GM21786 (cell line): ENCODE measurements around the gene ANXA2.
"Not testable (repeated sequence)": the region's sequence is repeated elsewhere in the genome, so short reads cannot be mapped to it uniquely, and the experiment has no call there.

Experiments used
- ATAC-seq: cut with Tn5 transposase; IDR thresholded peaks from one replicate; pipeline ENCODE4 v1.9.1; 2021; ENCODE audit not compliant: unreplicated experiment

ANXA2 gene

DNA sequence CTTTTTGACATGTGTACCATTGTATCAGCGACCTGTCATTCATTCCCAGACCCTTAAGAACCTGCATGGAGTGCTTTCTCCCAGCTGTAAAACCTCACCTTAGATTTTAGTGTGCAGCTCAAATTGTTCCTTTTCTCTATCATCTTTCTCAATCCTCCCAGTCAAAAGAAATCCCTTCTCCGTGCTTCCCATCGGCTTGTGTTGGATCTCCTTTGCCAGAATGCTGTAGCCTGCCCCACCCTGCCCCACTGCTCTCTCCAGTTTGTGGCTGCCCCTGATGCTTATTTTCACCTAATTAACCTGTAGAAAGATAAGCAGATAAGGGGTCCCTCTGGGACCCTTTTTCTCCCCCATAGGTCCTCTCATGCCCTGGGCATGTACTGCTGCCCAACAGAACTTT is 51.1 kb downstream of the ANXA2 start:
- no peak for ATAC-seq

DNA sequence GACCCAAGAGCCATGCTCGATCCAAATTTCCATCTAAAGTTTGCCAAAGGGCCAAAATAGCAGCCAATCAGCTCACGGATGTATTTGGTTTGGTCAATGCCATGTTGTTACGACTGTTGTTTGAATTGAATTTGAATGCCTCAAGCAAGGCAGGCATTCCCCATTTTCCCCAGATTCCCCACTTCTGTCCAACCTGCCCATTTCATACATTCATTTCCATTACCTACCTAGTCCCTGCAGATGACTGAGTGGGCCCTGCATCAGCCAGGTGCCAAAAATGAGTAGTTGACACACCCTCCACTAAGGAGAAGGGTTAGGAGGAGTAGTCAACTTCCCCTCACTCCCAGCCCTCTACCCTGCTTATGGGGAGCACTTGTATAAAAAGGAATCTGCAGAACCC is 51.7 kb downstream of the ANXA2 start:
- ATAC-seq, result no peak

DNA sequence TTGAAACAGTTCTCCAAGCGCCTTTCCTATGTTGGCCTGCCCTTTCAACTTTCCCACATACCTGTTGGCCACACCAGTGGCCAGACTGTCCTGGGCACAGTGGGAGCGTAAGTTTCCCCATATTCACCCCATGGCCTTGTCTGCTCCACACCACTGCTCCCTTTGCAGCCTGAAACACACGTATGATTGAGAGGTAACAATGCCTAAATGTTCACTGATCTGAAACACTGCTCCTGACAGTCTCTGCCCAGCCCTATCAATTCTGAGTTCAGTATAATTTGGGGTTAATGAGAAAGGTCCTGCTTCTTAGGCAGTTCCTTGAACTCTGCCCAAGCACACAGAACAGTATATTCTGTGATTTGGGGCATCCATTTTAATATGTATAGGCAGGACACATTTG is 52.2 kb downstream of the ANXA2 start:
- ATAC-seq, result no peak

DNA sequence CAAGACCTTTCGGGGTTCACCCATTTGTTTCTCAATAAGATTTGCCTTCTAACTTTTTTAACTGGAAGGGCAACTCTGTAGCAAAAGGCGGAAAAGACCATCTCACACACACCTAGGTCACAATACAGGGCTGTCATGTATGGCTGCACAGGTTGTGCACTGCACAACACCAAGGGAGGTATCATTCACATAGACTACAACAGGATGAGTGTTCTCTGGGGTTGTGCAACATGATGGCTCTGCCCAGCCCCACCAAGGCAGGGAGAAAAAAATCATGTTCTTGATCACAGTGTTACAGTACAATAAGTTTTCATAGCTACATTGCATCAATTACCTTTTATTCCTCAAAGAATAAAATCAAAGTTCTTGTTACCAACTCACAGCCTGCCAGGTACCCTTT is 52.8 kb downstream of the ANXA2 start:
- no peak for ATAC-seq

DNA sequence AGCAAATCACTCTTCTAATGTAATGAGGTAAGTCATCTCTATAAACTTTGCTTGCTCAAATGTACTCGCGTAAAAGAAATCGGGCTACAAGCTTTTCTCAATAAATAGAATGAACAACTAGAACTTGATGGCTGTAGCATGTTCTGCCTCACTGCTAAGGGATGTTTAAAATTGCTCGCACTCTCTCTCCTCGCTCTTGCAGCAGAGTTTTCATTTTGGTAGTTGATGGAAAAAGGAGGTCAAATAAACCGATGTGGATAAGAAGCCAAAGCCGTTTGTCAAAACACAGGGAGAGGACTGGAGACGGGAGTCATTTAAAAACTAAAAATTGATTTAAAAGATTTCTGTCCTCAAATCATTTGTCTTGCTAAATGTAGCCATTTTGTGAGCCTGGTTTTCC is 53.3 kb downstream of the ANXA2 start:
- ATAC-seq, result no peak

DNA sequence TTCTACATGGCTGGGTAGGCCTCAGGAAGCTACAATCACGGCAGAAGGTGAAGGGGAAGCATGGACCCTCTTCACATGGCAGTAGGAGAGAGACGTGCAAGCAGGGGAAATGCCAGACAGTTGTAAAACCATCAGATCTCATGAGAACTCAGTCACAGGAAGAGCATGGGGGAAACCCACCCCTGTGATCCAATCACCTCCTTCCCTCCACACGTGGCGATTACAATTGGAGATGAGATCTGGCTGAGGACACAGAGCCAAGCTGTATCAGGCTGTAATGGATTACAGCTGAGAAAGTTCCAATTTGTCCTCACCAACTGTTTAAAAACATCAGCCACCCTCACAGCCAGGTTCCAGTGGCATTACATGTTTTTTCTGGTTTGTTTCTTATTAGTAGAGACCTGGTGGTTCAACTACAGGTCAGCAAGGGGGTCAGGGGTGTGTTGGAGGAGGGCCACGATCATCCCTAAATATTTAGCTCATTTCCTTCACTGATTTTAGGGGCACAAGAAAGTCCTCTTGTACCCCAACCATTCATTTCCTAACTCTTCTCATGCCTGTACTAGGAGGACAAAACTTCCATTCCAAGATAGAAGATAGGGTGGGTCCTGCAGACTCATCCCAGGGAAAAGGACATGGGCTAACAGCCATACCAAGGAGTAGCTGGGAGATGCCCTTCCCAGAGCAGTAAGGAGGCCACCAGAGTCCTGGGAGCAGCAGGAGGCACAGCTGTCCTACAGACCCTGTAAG is 54.4 kb downstream of the ANXA2 start:
- no peak for ATAC-seq

DNA sequence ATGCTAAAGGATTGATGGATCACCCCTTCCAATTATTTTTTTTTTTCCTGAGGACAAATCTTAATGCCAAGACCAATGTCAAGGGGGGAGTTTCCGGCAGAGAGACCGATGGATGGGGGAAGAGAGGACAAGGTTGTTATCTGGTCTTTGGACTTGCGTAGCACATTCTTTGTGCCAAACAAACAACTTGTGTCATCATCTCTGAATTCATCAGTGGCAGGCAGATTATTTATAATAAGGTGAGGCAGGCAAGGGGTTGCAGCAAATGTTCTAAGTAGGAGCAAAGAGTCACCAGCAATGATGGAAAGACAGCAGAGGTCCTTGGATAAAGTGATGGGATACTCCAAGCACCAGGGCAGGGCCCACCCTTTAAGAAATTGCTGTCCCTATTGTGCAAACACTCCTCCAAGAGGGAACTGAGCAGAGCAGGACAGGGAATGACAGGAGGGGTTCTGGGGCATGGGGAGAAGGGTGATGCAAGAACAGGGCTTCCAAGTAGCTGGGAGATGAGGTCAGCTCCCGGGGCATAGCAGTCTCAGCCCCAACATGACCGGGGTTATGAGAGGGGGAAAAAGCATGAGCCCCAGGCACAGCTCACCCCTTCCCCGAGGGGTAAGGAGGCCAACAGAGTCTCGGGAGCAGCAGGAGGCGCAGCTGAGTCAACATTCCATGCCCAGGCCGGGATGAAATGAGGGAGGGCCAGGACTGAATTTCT is 57.4 kb downstream of the ANXA2 start:
- ATAC-seq, result no peak

DNA sequence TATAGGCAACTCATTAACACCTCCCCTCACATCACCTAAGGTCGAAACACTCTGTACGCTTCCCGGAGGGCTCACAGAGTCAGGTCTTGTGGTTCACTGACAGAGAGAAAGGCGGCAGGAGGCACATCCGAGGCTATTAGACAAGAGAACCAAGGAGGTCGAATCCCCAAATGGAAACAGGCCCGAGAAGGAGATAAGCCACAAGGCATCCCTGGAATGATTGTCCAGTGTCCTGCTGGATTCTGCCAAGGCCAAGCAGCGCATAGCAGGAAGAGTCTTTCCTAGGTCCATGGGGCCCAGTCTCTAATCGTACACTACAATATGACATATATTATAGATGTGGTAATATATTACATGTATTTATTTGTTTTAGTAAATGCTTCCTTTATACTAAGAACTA is 58.5 kb downstream of the ANXA2 start:
- no peak for ATAC-seq

DNA sequence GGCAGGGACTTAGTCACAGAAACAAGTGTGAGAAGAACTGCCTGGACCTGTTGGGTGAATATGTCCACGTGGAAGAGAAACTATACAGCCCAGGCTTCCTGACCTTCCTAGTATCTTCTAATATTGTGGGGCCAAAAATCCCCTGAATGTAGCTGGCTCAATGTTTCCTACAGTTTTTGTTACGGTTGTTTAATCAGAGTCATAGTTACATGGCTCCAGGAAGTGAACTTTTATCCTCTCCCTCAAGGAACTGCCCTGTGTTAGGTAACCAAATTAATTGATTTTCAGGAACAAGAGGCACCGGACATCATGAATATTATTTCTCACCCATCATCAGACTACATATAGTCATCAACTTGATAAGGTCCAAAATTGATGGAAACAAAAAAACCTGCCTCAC is 59.0 kb downstream of the ANXA2 start:
- ATAC-seq, result no peak

DNA sequence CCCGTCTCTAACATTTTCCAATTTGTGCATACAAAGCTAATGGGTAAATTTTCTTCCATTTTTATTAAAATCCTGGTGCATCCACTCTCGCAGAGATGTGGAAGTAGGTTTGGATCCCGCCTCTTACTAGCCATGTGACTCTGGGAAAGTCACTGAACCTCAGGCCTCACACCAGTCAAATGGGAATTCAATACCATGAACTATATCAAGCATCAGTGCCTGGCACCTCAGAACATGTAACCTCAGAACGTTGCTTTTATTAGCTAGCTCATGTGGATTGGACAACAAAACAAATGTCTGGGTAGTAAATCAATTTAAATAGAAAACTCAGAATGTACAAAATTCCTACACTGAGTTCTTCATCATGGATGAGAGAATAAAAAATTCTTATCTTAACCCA is 60.7 kb downstream of the ANXA2 start:
- no peak for ATAC-seq

DNA sequence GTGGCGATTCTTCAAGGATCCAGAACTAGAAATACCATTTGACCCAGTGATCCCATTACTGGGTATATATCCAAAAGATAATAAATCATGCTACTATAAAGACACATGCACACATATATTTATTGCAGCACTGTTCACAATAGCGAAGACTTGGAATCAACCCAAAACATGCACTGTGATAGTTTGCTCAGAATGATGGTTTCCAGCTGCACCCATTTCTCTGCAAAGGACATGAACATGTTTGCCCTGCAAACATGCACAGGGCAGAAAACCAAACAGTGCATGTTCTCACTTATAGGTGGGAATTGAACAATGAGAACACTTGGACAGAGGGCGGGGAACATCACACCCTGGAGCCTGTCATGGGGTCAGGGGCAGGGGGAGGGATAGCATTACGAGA is 62.5 kb downstream of the ANXA2 start:
- not testable (repeated sequence) for ATAC-seq

DNA sequence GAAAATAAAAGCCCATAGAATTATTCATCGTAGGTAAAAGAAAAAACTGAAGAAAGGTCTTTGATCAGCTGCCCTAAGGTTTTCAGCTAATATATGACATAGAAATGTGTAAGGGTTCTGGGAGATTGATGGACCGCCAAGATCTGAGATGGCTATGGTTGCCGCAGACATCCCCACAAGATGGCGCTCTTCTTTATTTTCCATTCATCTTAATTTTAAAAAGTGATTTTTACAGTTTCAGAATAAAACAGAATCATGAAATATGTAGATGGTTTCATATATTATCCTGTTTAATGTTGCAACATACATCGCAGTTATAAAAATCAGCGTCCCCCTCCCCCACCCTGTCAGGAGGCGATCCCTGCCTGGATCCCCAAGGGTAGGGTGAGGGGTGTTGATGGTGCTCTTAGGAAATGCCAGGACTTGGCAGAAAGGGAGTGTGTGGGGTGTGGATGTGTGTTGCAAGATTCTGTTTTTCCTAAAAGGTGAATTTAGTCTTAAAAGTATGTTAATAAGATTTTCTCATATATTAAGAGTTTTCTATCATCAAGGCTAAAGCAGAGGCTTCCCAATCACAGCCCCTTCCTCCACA is 68.8 kb downstream of the ANXA2 start:
- no peak for ATAC-seq

DNA sequence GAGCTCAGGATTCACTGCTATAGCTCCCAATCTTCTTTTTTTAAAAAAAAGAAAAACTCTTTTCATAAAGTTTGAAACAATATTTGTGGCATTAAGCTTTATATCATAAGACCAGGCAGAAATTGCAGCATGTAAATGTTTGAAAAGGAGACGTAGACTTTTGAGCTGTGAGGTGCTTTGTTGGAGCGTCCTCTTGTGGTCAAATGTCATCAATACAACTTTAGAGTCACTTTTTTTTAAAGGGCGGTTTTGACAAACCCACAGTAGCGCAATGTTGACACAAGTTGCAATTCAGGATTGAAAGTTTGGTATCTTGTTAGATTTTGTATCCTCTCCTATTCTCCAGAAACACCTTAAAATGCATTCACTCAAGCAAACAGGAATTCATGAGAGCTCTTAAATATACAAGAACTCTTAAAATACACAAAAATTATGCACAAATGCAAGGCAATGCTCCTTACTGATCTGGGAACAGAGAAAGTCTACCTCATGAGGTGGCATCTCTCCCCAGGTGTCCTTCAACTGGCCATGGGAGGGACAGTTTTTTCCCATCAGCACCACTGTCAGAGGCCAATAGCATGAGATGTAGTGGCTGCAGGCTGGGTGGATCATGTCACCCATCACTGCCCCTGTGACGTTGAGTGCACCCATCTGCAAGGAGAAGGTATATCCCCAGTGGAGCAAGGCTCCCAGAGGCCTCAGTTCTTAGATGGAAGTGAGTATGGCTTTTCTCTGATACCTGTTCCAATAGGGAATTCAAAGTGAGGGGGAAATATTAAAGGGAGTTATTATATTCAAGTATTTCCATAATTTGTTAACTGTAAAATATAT is 70.7 kb downstream of the ANXA2 start:
- no peak for ATAC-seq

DNA sequence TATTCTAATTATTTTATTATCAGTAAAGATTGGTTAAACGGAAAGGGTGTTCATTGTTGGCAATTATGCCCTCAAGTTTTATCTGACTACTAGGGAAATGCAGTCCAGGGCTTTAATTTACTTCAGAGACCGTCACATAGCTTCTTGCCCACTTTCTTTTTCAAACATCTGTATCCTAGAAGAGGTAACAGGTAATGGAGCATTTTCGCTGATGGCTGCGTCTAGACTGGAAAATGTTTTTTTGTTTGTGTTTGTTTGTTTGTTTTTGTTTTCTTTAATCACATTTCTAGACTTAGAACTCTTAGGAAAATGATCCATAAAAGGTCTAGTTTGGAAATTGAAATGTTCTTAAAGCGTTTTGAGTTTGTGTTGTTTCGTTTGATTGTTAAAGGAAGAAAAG is 71.4 kb downstream of the ANXA2 start:
- ATAC-seq, result no peak

DNA sequence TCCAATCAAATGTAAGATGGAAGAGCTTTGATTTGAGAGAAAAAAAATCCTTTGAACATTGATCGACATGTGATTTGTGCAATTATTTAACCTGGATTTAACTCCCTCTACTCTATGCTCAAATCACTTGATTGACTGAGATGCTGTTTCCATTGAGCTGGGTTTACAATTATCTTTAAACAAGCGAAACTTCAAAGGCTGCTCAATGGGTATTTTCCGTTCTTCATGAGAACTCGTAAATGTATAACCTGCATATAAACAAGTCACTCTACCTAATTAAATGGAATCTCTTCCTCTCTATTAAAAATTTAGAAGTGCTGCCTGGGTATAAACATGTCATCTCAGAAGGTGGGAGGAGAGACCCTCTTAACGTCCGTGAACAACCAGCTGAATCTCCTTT is 71.9 kb downstream of the ANXA2 start:
- ATAC-seq, result no peak

DNA sequence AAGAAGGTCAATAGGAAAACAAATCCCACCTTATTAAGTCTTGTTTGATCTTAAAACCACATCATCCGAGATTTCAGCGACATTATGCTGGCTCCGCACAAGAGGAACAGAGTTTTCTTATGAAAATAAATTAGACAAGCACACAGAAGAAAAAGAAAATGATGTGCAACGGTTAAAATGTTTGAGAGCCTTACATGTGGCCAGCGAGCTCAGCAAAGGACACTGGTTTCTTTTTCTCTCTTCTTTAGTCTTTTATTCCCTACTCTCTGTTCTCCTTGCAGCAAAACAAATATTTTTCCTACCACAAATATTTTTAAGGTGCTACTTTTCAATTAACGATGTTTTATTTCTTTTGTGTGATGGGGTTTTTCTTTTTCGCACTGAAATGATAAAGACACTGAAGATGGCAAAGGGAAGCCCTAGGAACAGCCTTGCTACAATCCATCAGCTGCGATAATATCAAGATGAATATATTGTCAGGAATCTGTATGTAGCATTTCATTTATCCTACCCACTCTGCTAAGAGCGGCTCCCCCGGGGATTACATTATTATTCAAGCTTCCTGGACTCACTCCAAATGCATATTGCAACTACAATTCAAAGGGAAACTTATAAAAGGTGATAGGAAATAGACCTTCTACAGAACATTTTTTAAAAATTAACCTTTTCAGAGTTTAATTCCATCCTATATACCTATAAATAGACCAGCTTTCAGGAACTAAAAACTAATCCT is 72.9 kb downstream of the ANXA2 start:
- ATAC-seq, result no peak

DNA sequence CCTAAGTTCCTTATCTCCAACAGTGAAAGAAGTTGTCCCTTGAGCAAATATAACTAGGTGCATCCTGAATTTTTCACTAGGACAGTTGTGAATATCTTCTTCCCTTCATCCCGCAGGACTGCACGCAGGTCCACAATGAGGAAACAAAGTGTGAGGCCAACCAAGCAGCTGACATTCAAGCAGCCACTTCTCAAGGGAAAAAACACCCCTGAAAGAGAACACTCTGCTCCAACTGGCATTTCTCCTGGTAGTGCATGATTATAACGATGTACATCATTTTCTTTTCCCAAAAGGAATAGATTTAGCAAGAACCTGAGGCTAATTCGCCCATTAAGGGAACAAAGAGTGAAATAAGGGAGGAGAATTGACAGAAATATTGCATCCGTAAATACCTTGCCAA is 74.5 kb downstream of the ANXA2 start:
- no peak for ATAC-seq

DNA sequence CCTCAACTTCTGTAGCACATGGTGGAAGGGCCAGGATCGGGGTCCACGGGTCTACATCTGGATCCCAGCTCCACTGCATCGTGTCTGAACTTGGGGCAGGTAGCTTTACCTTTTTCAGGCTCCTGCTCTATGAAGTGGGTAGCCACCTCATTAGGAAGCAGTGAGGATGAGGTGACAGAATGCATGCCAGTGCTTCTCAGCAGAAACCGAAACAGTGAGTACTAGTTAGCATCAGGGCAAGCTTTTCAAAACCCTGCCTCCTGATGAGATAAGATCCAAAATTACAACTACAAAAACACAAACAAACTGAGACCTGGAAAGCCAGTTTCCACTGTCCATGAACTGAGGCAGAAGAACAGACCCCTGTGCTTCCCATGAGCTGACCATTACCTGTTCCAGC is 77.4 kb downstream of the ANXA2 start:
- ATAC-seq, result no peak

DNA sequence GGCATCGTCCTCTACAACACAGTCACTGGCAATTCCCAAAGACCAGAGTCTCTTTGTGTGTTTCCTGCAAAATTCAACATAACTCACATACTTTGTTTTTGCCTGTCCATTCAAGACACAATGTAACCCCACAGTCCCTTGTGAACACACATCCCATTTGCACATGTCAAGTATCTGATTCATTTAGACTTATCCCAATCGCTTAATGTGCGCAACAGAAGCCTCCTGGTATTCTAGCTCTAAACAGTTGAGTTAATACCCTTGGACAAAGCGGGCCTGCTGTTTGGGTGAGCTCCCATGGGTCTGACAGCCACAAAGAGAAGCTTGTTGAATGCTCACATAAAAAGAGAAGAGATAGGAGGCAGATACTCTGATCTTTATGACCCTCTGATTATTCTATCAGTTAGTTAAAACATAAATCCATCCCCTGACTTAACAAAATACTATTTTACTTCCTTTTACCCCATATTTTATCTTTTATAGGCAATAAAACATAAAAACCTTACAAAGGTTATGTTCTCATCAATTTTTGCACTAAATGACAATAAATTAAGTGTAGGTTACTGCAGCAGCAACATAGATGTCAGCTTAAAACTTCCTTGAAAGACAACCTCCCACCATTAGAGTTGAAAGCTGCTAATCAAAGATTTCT is 79.4 kb downstream of the ANXA2 start:
- no peak for ATAC-seq

DNA sequence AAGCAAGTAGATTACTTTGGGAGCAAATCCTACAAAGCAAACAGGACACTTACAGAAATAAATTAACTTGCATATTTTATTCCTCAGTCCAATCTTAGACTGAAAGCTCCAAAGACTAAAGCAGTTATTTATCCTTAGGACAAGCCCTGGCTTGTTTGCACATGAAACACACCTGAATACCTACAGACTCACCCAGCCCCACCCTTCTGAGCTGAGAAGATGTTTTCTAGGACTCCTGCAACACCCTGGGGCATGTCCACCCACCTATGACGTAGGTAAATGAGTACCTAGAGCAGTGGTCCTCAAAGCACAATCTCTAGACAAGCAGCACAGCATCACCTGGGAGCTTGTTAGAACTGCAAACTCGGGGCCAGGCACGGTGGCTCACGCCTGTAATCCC is 80.8 kb downstream of the ANXA2 start:
- ATAC-seq, result no peak
